T follicular helper cell (primary cell): ENCODE results near the gene RRAD.
"Not testable (repeated sequence)": the region's sequence is repeated elsewhere in the genome, so short reads cannot be mapped to it uniquely, and the experiment has no call there.

ENCODE experiments used
- DNase-seq: peaks from one replicate; pipeline ENCODE4 v3.0.0-alpha.2; 2020; ENCODE audit warnings: low read depth

Gene RRAD

GRCh38 chr16:66950971-66951790 is 25.8 kb upstream of the RRAD start:
- no peak for DNase-seq

GRCh38 chr16:66950437-66950836 is 25.1 kb upstream of the RRAD start:
- DNase-seq, result no peak

- DNase-seq, result no peak
Observed at GRCh38 chr16:66949472-66949871, 24.1 kb upstream of the RRAD start.

- DNase-seq, result no peak
Observed at GRCh38 chr16:66948837-66949225, 23.5 kb upstream of the RRAD start.

- DNase-seq, result no peak
Observed at GRCh38 chr16:66948134-66948836, 22.9 kb upstream of the RRAD start.

GRCh38 chr16:66947302-66948065 is 22.1 kb upstream of the RRAD start:
- DNase-seq, result peak; percentile 78

GRCh38 chr16:66946974-66947301 is 21.6 kb upstream of the RRAD start:
- DNase-seq, result no peak

GRCh38 chr16:66946541-66946940 is 21.2 kb upstream of the RRAD start:
- no peak for DNase-seq

GRCh38 chr16:66945939-66946338 is 20.6 kb upstream of the RRAD start:
- DNase-seq, result no peak

- DNase-seq, result not testable (repeated sequence)
Observed at GRCh38 chr16:66944971-66945370, 19.6 kb upstream of the RRAD start.

GRCh38 chr16:66944054-66944441 is 18.7 kb upstream of the RRAD start:
- no peak for DNase-seq

- no peak for DNase-seq
Observed at GRCh38 chr16:66943426-66944053, 18.2 kb upstream of the RRAD start.

- DNase-seq, result no peak
Observed at GRCh38 chr16:66942981-66943380, 17.6 kb upstream of the RRAD start.

GRCh38 chr16:66940236-66940635 is 14.9 kb upstream of the RRAD start:
- DNase-seq, result no peak

GRCh38 chr16:66939366-66939765 is 14.0 kb upstream of the RRAD start:
- no peak for DNase-seq

GRCh38 chr16:66937725-66938337 is 12.5 kb upstream of the RRAD start:
- no peak for DNase-seq

GRCh38 chr16:66936889-66937554 is 11.7 kb upstream of the RRAD start:
- no peak for DNase-seq

GRCh38 chr16:66936462-66936861 is 11.1 kb upstream of the RRAD start:
- DNase-seq, result no peak

- no peak for DNase-seq
Observed at GRCh38 chr16:66935314-66936011, 10.1 kb upstream of the RRAD start, which contains the start of gene CES2. Gene CES2 (plus strand): TSS chr16:66935516. CDS start chr16:66935636, 120 bp downstream.

- not testable (repeated sequence) for DNase-seq
Observed at GRCh38 chr16:66934839-66935313, 9.5 kb upstream of the RRAD start.
